GM12878 (cell line): ENCODE data around the gene GARRE1. TPM values are rescaled to one million over a fixed set of nuclear protein-coding genes. Genes with fewer than 3 reads are reported as not detected.

Source experiments
- ATAC-seq: fragments of 200-7000 bp; cut with Tn5 transposase; 3 replicates; pipeline ENCODE4 v1.9.1; 2020; ENCODE audit warnings: mild to moderate bottlenecking, moderate library complexity
- BruUV-seq: library from RNA; stranded (reverse); fragments of 400-500 nt; replicated peaks from 2 replicates; lab custom pipeline; 2021; lab: Mats Ljungman, UMichigan
- CTCF ChIA-PET: fragments of 300-600 bp; sonication (Branson Sonifier 250); formaldehyde crosslinking; extraction: SDS; loops from one replicate; lab custom pipeline; 2021; ENCODE audit warnings: inconsistent platforms; lab: Yijun Ruan, JAX
- POLR2A ChIA-PET: fragments of 350-600 bp; formaldehyde crosslinking; extraction: SDS; loops from one replicate; lab custom pipeline; 2021; ENCODE audit warnings: inconsistent platforms; lab: Charles Lee
- RAD21 ChIA-PET: fragments of 300-600 bp; sonication (Branson Sonifier 250); formaldehyde crosslinking; loops from one replicate; lab custom pipeline; 2023; ENCODE audit warnings: antibody characterized with exemption; ENCODE audit not compliant: unreplicated experiment; lab: Charles Lee
- SMC1A ChIA-PET: fragments of 300-600 bp; sonication (Branson Sonifier 250); formaldehyde crosslinking; loops from one replicate; lab custom pipeline; 2023; ENCODE audit not compliant: unreplicated experiment, uncharacterized antibody; lab: Charles Lee
- DNase-seq: peaks from one replicate; pipeline ENCODE4 v3.0.0-alpha.2; 2011; ENCODE audit warnings: low read depth, low spot score
- FAIRE-seq: peaks from 3 replicates; lab custom pipeline; 2011; peaks lifted over from hg19 to GRCh38; lab: Jason Lieb, UNC
- H2AFZ ChIP-seq: 2 replicates; pipeline ENCODE4 v1.6.0; 2011; ENCODE audit warnings: low read depth, low read length, control low read depth; ENCODE audit not compliant: control insufficient read depth
- H3K27ac ChIP-seq: 2 replicates; pipeline ENCODE4 v1.5.1; 2011; ENCODE audit warnings: control low read depth; ENCODE audit not compliant: control insufficient read depth, insufficient read depth
- H3K27me3 ChIP-seq, 2 experiments: replicated peaks in 1 of 2; 2 replicates each; pipeline versions ENCODE4 v1.6.0 to v1.6.1; 2011; ENCODE audit warnings: low read length in 1 of 2; ENCODE audit not compliant: control insufficient read depth in 2 of 2, insufficient read depth in 2 of 2
- H3K36me3 ChIP-seq, 2 experiments: 2 replicates each; pipeline ENCODE4 v1.5.1; 2011; ENCODE audit warnings: low read length in 1 of 2; ENCODE audit not compliant: control insufficient read depth in 2 of 2, insufficient read depth in 2 of 2
- H3K4me1 ChIP-seq: 2 replicates; pipeline ENCODE4 v1.6.1; 2011; ENCODE audit warnings: mild to moderate bottlenecking, low read length, moderate library complexity, mixed read lengths; ENCODE audit not compliant: control insufficient read depth, insufficient read depth
- H3K4me2 ChIP-seq: 2 replicates; pipeline ENCODE4 v1.6.0; 2011; ENCODE audit warnings: control low read depth; ENCODE audit not compliant: control insufficient read depth, insufficient read depth
- H3K4me3 ChIP-seq: fragments of 200-600 bp; sonication (generic); 2 replicates; pipeline ENCODE4 v1.5.1; 2016
- H3K79me2 ChIP-seq: 2 replicates; pipeline ENCODE4 v1.6.0; 2011; ENCODE audit warnings: low read length; ENCODE audit not compliant: control insufficient read depth, insufficient read depth
- H3K9ac ChIP-seq: 2 replicates; pipeline ENCODE4 v1.8.0; 2011; ENCODE audit warnings: low read length, control low read depth, mixed read lengths; ENCODE audit not compliant: control insufficient read depth, insufficient read depth
- H3K9me3 ChIP-seq: replicated peaks from 3 replicates; pipeline ENCODE4 v1.5.1; 2011; ENCODE audit warnings: mild to moderate bottlenecking, low read length; ENCODE audit not compliant: control insufficient read depth, insufficient read depth
- H4K20me1 ChIP-seq: 2 replicates; pipeline ENCODE4 v1.6.0; 2011; ENCODE audit not compliant: control insufficient read depth, insufficient read depth
- CHD2 ChIP-seq: IDR thresholded peaks from 2 replicates; pipeline ENCODE4 v1.6.1; 2011; ENCODE audit warnings: low read depth, low read length, improper control_type of control experiment, borderline replicate concordance
- EED ChIP-seq: sonication (generic); IDR thresholded peaks from 2 replicates; pipeline ENCODE4 v1.6.1; 2016; ENCODE audit warnings: antibody characterized with exemption, low read depth
- FOXK2 ChIP-seq: fragments of 450-650 bp; IDR thresholded peaks from 2 replicates; pipeline ENCODE4 v1.6.1; 2017; ENCODE audit warnings: mild to moderate bottlenecking, moderate library complexity
- FOXM1 ChIP-seq: IDR thresholded peaks from 2 replicates; pipeline ENCODE4 v1.6.1; 2012; ENCODE audit warnings: low read depth, mild to moderate bottlenecking, inconsistent platforms, low read length, moderate library complexity
- JUND ChIP-seq: IDR thresholded peaks from 2 replicates; pipeline ENCODE4 v1.6.1; 2012; ENCODE audit warnings: low read depth, mild to moderate bottlenecking, low read length, improper control_type of control experiment, moderate library complexity
- POLR2AphosphoS5 ChIP-seq: IDR thresholded peaks from 2 replicates; pipeline ENCODE4 v1.6.1; 2011; ENCODE audit warnings: mild to moderate bottlenecking, low read length, inconsistent platforms
- POU2F2 ChIP-seq: IDR thresholded peaks from 3 replicates; pipeline ENCODE4 v1.6.1; 2011; ENCODE audit warnings: low read depth, mild to moderate bottlenecking, low read length, borderline replicate concordance
- RBBP5 ChIP-seq: fragments of 200-600 bp; sonication (generic); conservative IDR thresholded peaks from 2 replicates; pipeline ENCODE4 v1.6.1; 2016
- SMAD5 ChIP-seq: IDR thresholded peaks from 2 replicates; pipeline ENCODE4 v1.6.1; 2016; ENCODE audit warnings: antibody characterized with exemption, low read depth
- STAT3 ChIP-seq: IDR thresholded peaks from 2 replicates; pipeline ENCODE4 v1.6.1; 2011; ENCODE audit warnings: low read depth, low read length, improper control_type of control experiment
- SUZ12 ChIP-seq: fragments of 200-600 bp; sonication (generic); IDR thresholded peaks from one replicate; pipeline ENCODE4 v1.6.1; 2018; ENCODE audit warnings: antibody characterized with exemption, mild to moderate bottlenecking; ENCODE audit not compliant: unreplicated experiment
- TCF7 ChIP-seq: IDR thresholded peaks from 2 replicates; pipeline ENCODE4 v1.6.1; 2014; ENCODE audit warnings: antibody characterized with exemption, borderline replicate concordance
- ZBED1 ChIP-seq: IDR thresholded peaks from 2 replicates; pipeline ENCODE4 v1.6.1; 2016; ENCODE audit warnings: borderline replicate concordance
- ZZZ3 ChIP-seq: IDR thresholded peaks from 2 replicates; pipeline ENCODE4 v1.6.1; 2011; ENCODE audit warnings: low read depth; ENCODE audit not compliant: control insufficient read depth, insufficient read length
- WGBS: methylation state at CpG from one replicate; pipeline ENCODE4 v1.1.6; 2016; ENCODE audit warnings: low lambda C conversion rate; ENCODE audit not compliant: insufficient replicate concordance, insufficient coverage; ENCODE audit errors: missing lambda C conversion rate; 5-methylcytosine and 5-hydroxymethylcytosine counted together
- in situ Hi-C: fragments of 300-500 bp; cut with MboI; formaldehyde crosslinking; loops from 9 replicates; pipeline ENCODE4 v1.14.3; 2018; ENCODE audit warnings: mixed read lengths
- intact Hi-C: fragments of 100-400 bp; cut with micrococcal nuclease; formaldehyde crosslinking; loops from one replicate; pipeline ENCODE4 v1.14.2; 2022; ENCODE audit not compliant: unreplicated experiment
- polyA plus RNA-seq, 11 experiments: library from polyadenylated mRNA; depleted of rRNA in 4 of 11; unstranded in 6 of 11; stranded (reverse) in 5 of 11; fragments of >200 nt; fragmentation: Nextera tagmentation in 4 of 11; fragmentation: Illumina TruSeq in 1 of 11; extraction: Ambion mirVana in 4 of 11; extraction: Trizol in 1 of 11; gene quantifications; 1 replicate in 1 of 11; 2 replicates in 10 of 11; pipeline versions ENCODE4 v1.2.1 to v1.2.3, GENCODE V29; 2011 to 2016; ENCODE audit warnings: inconsistent platforms in 2 of 11, missing spikeins in 2 of 11, low read depth in 1 of 11
- total RNA-seq, 4 experiments: library from RNA; depleted of rRNA in 3 of 4; stranded (reverse); fragments of >200 nt in 3 of 4; fragmentation: Illumina TruSeq in 1 of 4; extraction: Trizol in 1 of 4; gene quantifications; 2 replicates each; pipeline versions ENCODE4 v1.2.1 to v1.2.3, GENCODE V29; 2013 to 2021
- TF ChIP-seq, protein P1 (sequence below): fragments of 450-650 bp; IDR thresholded peaks from 2 replicates; pipeline ENCODE4 v1.6.1; 2016; ENCODE audit warnings: mild to moderate bottlenecking
- TF ChIP-seq, protein P2 (sequence below): fragments of 450-650 bp; IDR thresholded peaks from 2 replicates; pipeline ENCODE4 v1.6.1; 2018; ENCODE audit warnings: borderline replicate concordance, mild to moderate bottlenecking; ENCODE audit not compliant: partially characterized antibody

The GARRE1 gene
- total and polyA plus RNA-seq, 10 of the 15 experiments (the other 5 are each of a cell fraction or from before 2014, with no cell fraction given), result 1.1 to 9.4 (median 5.1) TPM

DNA sequence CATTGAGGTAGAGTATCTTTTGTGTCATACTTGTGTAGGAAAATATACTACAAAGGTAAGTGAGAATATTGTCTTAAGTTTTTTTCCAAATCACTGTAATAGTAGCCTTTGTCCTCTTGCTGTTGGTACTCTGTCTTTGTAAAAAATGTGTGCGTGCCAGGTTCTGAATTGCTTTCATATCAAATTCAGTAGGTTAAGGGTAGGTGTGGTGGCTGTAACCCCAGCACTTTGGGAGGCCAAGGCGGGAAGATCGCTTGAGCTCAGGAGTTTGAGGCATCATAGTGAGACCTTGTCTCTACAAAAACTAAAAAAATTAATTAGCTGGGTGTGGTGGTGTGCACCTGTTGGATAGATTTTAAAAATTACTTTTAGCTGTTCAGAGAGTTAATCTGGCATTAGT is 46.6 kb downstream of the GARRE1 start:
- H3K4me2 ChIP-seq, result no peak overlapping the region
- H3K79me2 ChIP-seq, result no peaks in the 10 kb centered on the region
- in situ Hi-C loops (no loop called here), intact Hi-C loops (no loop called here)
- no peaks in the 10 kb centered on the region for H4K20me1 ChIP-seq
- no peak for TF ChIP-seq SUZ12
- TF ChIP-seq POU2F2, result no peak
- no peak for TF ChIP-seq FOXK2
- TF ChIP-seq, protein P1, sequence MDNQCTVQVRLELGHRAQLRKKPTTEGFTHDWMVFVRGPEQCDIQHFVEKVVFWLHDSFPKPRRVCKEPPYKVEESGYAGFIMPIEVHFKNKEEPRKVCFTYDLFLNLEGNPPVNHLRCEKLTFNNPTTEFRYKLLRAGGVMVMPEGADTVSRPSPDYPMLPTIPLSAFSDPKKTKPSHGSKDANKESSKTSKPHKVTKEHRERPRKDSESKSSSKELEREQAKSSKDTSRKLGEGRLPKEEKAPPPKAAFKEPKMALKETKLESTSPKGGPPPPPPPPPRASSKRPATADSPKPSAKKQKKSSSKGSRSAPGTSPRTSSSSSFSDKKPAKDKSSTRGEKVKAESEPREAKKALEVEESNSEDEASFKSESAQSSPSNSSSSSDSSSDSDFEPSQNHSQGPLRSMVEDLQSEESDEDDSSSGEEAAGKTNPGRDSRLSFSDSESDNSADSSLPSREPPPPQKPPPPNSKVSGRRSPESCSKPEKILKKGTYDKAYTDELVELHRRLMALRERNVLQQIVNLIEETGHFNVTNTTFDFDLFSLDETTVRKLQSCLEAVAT, result no peak
- no peak for TF ChIP-seq SMAD5
- no peak for TF ChIP-seq TCF7
- TF ChIP-seq, protein P2, sequence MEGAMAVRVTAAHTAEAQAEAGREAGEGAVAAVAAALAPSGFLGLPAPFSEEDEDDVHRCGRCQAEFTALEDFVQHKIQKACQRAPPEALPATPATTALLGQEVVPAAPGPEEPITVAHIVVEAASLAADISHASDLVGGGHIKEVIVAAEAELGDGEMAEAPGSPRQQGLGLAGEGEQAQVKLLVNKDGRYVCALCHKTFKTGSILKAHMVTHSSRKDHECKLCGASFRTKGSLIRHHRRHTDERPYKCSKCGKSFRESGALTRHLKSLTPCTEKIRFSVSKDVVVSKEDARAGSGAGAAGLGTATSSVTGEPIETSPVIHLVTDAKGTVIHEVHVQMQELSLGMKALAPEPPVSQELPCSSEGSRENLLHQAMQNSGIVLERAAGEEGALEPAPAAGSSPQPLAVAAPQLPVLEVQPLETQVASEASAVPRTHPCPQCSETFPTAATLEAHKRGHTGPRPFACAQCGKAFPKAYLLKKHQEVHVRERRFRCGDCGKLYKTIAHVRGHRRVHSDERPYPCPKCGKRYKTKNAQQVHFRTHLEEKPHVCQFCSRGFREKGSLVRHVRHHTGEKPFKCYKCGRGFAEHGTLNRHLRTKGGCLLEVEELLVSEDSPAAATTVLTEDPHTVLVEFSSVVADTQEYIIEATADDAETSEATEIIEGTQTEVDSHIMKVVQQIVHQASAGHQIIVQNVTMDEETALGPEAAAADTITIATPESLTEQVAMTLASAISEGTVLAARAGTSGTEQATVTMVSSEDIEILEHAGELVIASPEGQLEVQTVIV, result no peak
- TF ChIP-seq EED, result no peak
- TF ChIP-seq CHD2, result no peak
- TF ChIP-seq JUND, result no peak
- TF ChIP-seq ZBED1, result no peak
- no peak for TF ChIP-seq ZZZ3
- no peak for TF ChIP-seq POLR2AphosphoS5
- TF ChIP-seq STAT3, result no peak
- no peak for TF ChIP-seq RBBP5
- TF ChIP-seq FOXM1, result no peak
- no peaks in the 10 kb centered on the region for H3K4me1 ChIP-seq
- ChIA-PET CTCF (interaction anchor here (0.7 kb wide), 1 partner anchor 523 kb away, joined by 3 read pairs; no protein-coding TSS in a partner anchor), POLR2A (interaction anchor here (0.5 kb wide), 1 partner anchor 1006 kb away, joined by 7 read pairs; no protein-coding TSS in a partner anchor), SMC1A (no interaction called here), RAD21 (no interaction called here)
- no TSS peak for BruUV-seq
- H3K27me3 ChIP-seq, result no peaks in the 10 kb centered on the region
- H3K9ac ChIP-seq, result no peak overlapping the region
- H2AFZ ChIP-seq, result no peak overlapping the region
- DNase-seq (no peak), FAIRE-seq (no peak), ATAC-seq (no peak)
- no peak overlapping the region for H3K27ac ChIP-seq
- H3K9me3 ChIP-seq, result no peaks in the 10 kb centered on the region
- H3K4me3 ChIP-seq, result no peak overlapping the region
- H3K36me3 ChIP-seq, result no peaks in the 10 kb centered on the region; a peak in 2 of 4 replicates
- WGBS, result 96% methylated on average over 3 of the region's 3 CpGs
